Activated CD4-positive, alpha-beta memory T cell treated with anti-CD3 and anti-CD28 coated beads, Interleukin-2, amount 10 ng/mL, durations not matched to agents 7 days and 5 days (primary cell): Measurements from ENCODE around the gene RHBDF1. TPM values are rescaled to one million over a fixed set of nuclear protein-coding genes. Genes with fewer than 3 reads are reported as not detected.
A peak's percentile ranks its signal among the peaks of the same experiment; 100 is the strongest.

Source experiments
- CTCF ChIA-PET: fragments of 350-600 bp; sonication (Branson Sonifier 250); formaldehyde crosslinking; loops from one replicate; lab custom pipeline; 2021; ENCODE audit warnings: antibody characterized with exemption, inconsistent platforms; lab: Charles Lee
- POLR2A ChIA-PET: fragments of 350-600 bp; sonication (Branson Sonifier 250); formaldehyde crosslinking; loops from one replicate; lab custom pipeline; 2021; ENCODE audit warnings: antibody characterized with exemption; lab: Charles Lee
- DNase-seq: peaks from one replicate; pipeline ENCODE4 v3.0.0-alpha.2; 2020
- H3K27ac Mint-ChIP-seq: one replicate; pipeline ENCODE4 v1.8.0; 2021; ENCODE audit warnings: mild to moderate bottlenecking, mixed read lengths
- H3K27me3 Mint-ChIP-seq: one replicate; pipeline ENCODE4 v1.8.0; 2021; ENCODE audit warnings: mixed read lengths
- H3K36me3 Mint-ChIP-seq: one replicate; pipeline ENCODE4 v1.8.0; 2021; ENCODE audit warnings: low read depth, mixed read lengths
- H3K4me1 Mint-ChIP-seq: one replicate; pipeline ENCODE4 v1.8.0; 2021; ENCODE audit warnings: mixed read lengths
- H3K4me3 Mint-ChIP-seq: one replicate; pipeline ENCODE4 v1.8.0; 2021; ENCODE audit warnings: mild to moderate bottlenecking, mixed read lengths
- H3K9me3 Mint-ChIP-seq: one replicate; pipeline ENCODE4 v1.8.0; 2021; ENCODE audit warnings: mixed read lengths
- total RNA-seq, 2 experiments: library from RNA; stranded (reverse); gene quantifications; one replicate each; pipeline ENCODE4 v1.2.3, GENCODE V29; 2021

The RHBDF1 gene
- total RNA-seq, 2 experiments from 2014 or later: 0.18 to 0.23 TPM

DNA sequence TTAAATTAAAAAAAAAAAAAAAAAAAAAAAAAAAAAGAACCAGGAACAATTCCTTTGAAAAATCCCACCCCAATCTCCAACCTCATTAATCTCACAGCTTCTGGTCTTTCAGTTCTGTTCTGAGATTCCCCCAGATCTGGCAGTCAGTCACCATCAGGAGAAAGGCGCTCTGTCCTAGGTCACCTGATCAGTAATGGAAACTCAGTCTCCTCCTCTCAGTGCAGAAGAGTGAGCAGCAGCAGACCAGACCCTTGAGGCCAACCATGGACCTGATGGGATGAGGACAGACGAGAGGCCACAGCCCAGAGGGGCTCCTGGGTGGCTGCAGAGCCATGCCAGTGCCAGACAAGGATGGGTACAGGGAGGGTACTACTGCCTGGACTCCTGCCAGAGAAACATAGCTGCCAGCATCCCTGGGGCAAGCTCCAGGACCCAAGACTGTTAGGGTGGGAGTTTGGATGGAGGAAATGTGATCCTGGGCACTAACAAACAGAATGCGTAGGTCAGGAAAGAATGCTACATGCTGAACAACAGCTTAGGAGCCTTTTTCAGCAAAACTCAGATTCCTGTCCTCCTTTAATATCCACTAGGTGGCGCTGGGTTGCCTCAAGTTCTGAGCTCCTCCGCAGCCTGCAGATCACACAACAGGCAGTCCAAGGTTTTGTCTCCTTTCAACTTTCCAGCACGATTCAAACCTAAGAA lies 34.3 kb upstream of the RHBDF1 start:
- POLR2A ChIA-PET: interaction anchor here (0.6 to 1.7 kb wide), 5 partner anchors 10 to 103 kb away, joined by 3 to 7 read pairs (median 5); partner anchors contain the start of genes POLR3K and SNRNP25
- Mint-ChIP-seq H3K9me3 (no peaks in the 10 kb centered on the region), H3K27me3 (no peaks in the 10 kb centered on the region), H3K4me3 (no peak overlapping the region), H3K27ac (no peak overlapping the region), H3K4me1 (no peaks in the 10 kb centered on the region), H3K36me3 (peaks cover 8% of the 10 kb centered on the region)
- peak; percentile 58 for DNase-seq
- CTCF ChIA-PET: interaction anchor here (0.6 to 4.7 kb wide), 40 partner anchors 8 to 1822 kb away, joined by 3 to 50 read pairs (median 4); partner anchors contain the start of genes DECR2, HBQ1, MRPL28 and POLR3K

DNA sequence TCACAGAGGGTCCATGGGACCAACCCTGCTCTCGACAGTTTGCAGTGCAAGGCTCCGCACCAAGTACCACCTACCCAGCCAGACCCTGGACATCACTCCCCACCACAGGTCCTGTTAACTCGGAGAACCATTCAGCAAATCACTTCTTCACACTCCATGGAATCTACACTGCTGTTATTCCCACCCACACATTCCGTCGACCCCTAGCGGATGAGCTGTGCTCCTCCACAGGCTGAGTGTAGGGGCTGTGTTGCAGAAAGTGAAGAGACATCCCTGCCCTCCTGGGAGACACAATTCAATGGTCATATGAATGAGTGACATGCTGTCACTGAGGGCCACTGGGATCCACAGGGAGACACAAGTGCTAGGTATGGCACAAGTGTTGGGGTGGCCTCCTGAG lies 33.1 kb upstream of the RHBDF1 start:
- Mint-ChIP-seq H3K4me3 (no peak overlapping the region), H3K4me1 (no peaks in the 10 kb centered on the region), H3K27ac (no peak overlapping the region), H3K36me3 (peaks cover 6% of the 10 kb centered on the region), H3K27me3 (no peaks in the 10 kb centered on the region), H3K9me3 (no peaks in the 10 kb centered on the region)
- no peak for DNase-seq
- ChIA-PET POLR2A (no interaction called here), CTCF (interaction anchor here (1.0 to 4.7 kb wide), 6 partner anchors 10 to 257 kb away, joined by 3 to 50 read pairs (median 17); partner anchors contain the start of gene HBQ1)

DNA sequence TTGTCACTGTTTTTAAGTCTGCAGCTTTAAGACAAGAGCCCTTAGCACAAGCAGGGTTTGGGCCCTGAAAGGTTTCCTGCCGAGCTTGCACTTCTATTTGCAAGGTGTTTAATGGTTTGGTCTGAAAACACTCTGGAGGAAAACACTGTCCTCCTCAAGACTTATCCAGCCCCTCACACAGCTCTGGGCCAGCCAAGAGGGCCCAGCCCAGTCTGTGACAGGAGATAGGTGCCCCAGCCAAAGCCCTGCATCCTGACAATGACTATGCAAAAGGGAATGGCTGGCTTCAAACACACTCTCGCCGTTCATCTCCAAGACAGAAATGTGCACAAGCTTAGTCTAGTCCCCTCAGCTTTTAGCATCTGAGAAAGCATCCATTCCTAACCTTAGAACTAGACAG lies 32.5 kb upstream of the RHBDF1 start:
- ChIA-PET POLR2A (interaction anchor here (0.6 to 1.0 kb wide), 2 partner anchors 123 to 257 kb away, joined by 3 read pairs; no protein-coding TSS in a partner anchor), CTCF (interaction anchor here (0.6 to 4.7 kb wide), 7 partner anchors 9 to 257 kb away, joined by 3 to 50 read pairs (median 5); no protein-coding TSS in a partner anchor)
- H3K27ac Mint-ChIP-seq: no peak overlapping the region
- no peaks in the 10 kb centered on the region for H3K4me1 Mint-ChIP-seq
- no peaks in the 10 kb centered on the region for H3K27me3 Mint-ChIP-seq
- H3K9me3 Mint-ChIP-seq: no peaks in the 10 kb centered on the region
- H3K4me3 Mint-ChIP-seq: no peak overlapping the region
- H3K36me3 Mint-ChIP-seq: peaks cover 4% of the 10 kb centered on the region
- no peak for DNase-seq

GRCh38 chr16:104355-104754 lies 31.9 kb upstream of the RHBDF1 start:
- Mint-ChIP-seq H3K27me3 (no peaks in the 10 kb centered on the region), H3K36me3 (peaks cover 4% of the 10 kb centered on the region), H3K27ac (no peak overlapping the region), H3K4me1 (no peaks in the 10 kb centered on the region), H3K9me3 (no peaks in the 10 kb centered on the region), H3K4me3 (no peak overlapping the region)
- no peak for DNase-seq
- ChIA-PET POLR2A (interaction anchor here (0.6 to 1.0 kb wide), 2 partner anchors 124 to 258 kb away, joined by 3 read pairs; no protein-coding TSS in a partner anchor), CTCF (interaction anchor here (0.7 to 4.7 kb wide), 5 partner anchors 9 to 258 kb away, joined by 3 to 50 read pairs (median 5); no protein-coding TSS in a partner anchor)

- POLR2A ChIA-PET: no interaction called here
- Mint-ChIP-seq H3K27me3 (no peaks in the 10 kb centered on the region), H3K9me3 (no peaks in the 10 kb centered on the region), H3K36me3 (peaks cover 6% of the 10 kb centered on the region), H3K27ac (no peak overlapping the region), H3K4me3 (no peak overlapping the region), H3K4me1 (peaks cover 1% of the 10 kb centered on the region)
- DNase-seq: no peak
- CTCF ChIA-PET: interaction anchor here (0.7 kb wide), 1 partner anchor 37 kb away, joined by 3 read pairs; no protein-coding TSS in a partner anchor
These were observed 29.8 kb upstream of the RHBDF1 start for GRCh38 chr16:102060-102855.

- Mint-ChIP-seq H3K27ac (no peak overlapping the region), H3K4me1 (peaks cover 5% of the 10 kb centered on the region), H3K9me3 (no peaks in the 10 kb centered on the region), H3K36me3 (peaks cover 6% of the 10 kb centered on the region), H3K4me3 (no peak overlapping the region), H3K27me3 (no peaks in the 10 kb centered on the region)
- CTCF ChIA-PET: interaction anchor here (0.7 kb wide), 1 partner anchor 36 kb away, joined by 3 read pairs; no protein-coding TSS in a partner anchor
- POLR2A ChIA-PET: no interaction called here
- no peak for DNase-seq
These were observed 29.2 kb upstream of the RHBDF1 start for GRCh38 chr16:101586-101985.

DNA sequence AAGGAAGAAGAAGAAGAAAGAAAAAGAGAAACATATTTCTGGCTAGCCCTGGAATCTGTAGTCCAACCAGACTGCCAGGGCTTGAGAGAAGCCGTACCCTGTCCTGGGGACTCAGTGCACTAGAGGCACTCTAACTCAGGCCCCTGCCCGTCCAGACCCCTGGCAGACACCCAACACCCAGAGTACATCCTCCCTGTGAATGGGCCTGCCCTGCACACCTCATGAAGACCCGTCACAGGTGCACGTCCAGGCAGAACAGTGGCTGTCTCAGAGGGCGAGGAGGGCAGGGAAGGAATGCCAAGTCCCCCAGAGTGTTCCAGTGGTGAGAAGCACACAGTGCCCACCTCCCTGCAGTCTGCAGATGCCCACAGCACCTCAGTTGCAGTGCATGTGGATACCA lies 28.6 kb upstream of the RHBDF1 start:
- H3K9me3 Mint-ChIP-seq: no peaks in the 10 kb centered on the region
- CTCF ChIA-PET: interaction anchor here (7.8 kb wide), 1 partner anchor 35 kb away, joined by 194 read pairs; no protein-coding TSS in a partner anchor
- DNase-seq: no peak
- peaks cover 6% of the 10 kb centered on the region for H3K36me3 Mint-ChIP-seq
- no peaks in the 10 kb centered on the region for H3K27me3 Mint-ChIP-seq
- peaks cover 5% of the 10 kb centered on the region for H3K4me1 Mint-ChIP-seq
- H3K27ac Mint-ChIP-seq: no peak overlapping the region
- POLR2A ChIA-PET: no interaction called here
- H3K4me3 Mint-ChIP-seq: no peak overlapping the region

DNA sequence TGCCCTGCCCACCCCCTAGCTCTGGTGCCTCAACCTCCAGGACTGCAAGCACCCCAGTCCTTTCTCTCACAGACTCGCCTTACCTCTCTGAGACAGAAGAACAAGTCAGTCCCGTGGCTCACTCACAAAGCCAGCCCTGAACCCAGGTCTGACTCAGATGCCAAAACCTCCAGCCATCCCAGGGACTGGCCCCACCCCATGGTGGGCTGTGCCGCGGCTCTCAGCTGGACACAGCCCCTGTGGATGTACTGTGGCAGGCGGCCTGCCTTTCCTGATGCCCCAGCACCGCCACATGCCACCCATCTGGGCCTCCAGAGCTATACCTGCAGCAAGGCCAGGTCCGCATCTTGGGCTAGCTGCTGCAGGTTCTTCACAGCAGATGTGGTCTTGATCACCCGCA lies 25.4 kb upstream of the RHBDF1 start:
- ChIA-PET POLR2A (interaction anchor here (0.7 to 3.3 kb wide), 3 partner anchors 12 to 31 kb away, joined by 3 to 23 read pairs (median 3); no protein-coding TSS in a partner anchor), CTCF (interaction anchor here (0.8 to 7.8 kb wide), 6 partner anchors 8 to 258 kb away, joined by 3 to 194 read pairs (median 4); no protein-coding TSS in a partner anchor)
- H3K4me1 Mint-ChIP-seq: peaks cover 5% of the 10 kb centered on the region

GRCh38 chr16:96935-97381 lies 24.5 kb upstream of the RHBDF1 start:
- H3K36me3 Mint-ChIP-seq: peaks cover 9% of the 10 kb centered on the region
- ChIA-PET CTCF (interaction anchor here (0.6 to 7.8 kb wide), 28 partner anchors 9 to 1837 kb away, joined by 3 to 194 read pairs (median 4); partner anchors contain the start of genes LUC7L, POLR3K and SNRNP25), POLR2A (interaction anchor here (0.8 to 3.3 kb wide), 5 partner anchors 10 to 33 kb away, joined by 3 to 23 read pairs (median 4); no protein-coding TSS in a partner anchor)
- no peaks in the 10 kb centered on the region for H3K27me3 Mint-ChIP-seq
- no peak overlapping the region for H3K27ac Mint-ChIP-seq
- peak; percentile 92 for DNase-seq
- no peaks in the 10 kb centered on the region for H3K9me3 Mint-ChIP-seq
- H3K4me3 Mint-ChIP-seq: no peak overlapping the region
- peaks cover 5% of the 10 kb centered on the region for H3K4me1 Mint-ChIP-seq

More for the DNA sequence above, 25.4 kb upstream of the RHBDF1 start:
- no peak for DNase-seq
- Mint-ChIP-seq H3K36me3 (peaks cover 6% of the 10 kb centered on the region), H3K9me3 (no peaks in the 10 kb centered on the region), H3K4me3 (no peak overlapping the region), H3K27me3 (no peaks in the 10 kb centered on the region), H3K27ac (no peak overlapping the region)

DNA sequence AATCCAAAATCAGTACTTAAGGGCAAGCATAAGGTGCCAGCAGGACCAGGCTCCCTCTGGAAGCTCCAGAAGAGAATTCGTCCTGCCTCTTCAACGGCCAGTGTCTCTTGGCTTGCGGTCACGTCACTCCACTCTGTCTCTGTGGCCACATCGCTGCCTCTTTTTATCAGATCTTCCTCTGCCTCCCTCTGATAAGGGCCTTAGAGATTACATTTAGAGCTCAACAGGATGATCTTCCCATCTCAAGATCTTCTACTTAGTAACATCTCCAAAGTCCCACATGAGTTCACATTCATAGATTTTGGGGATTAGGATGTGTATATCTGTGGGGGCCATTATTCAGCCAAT lies 22.5 kb upstream of the RHBDF1 start:
- Mint-ChIP-seq H3K36me3 (peaks cover 17% of the 10 kb centered on the region), H3K27ac (no peak overlapping the region), H3K9me3 (no peaks in the 10 kb centered on the region), H3K4me3 (no peak overlapping the region), H3K27me3 (no peaks in the 10 kb centered on the region), H3K4me1 (peaks cover 5% of the 10 kb centered on the region)
- DNase-seq: no peak
- POLR2A ChIA-PET: interaction anchor here (1.6 to 3.3 kb wide), 2 partner anchors 24 to 28 kb away, joined by 3 to 23 read pairs; no protein-coding TSS in a partner anchor
- CTCF ChIA-PET: interaction anchor here (0.9 to 7.8 kb wide), 4 partner anchors 11 to 29 kb away, joined by 3 to 194 read pairs (median 28); no protein-coding TSS in a partner anchor

- ChIA-PET CTCF (interaction anchor here (0.8 to 7.8 kb wide), 3 partner anchors 8 to 26 kb away, joined by 4 to 194 read pairs (median 50); no protein-coding TSS in a partner anchor), POLR2A (interaction anchor here (0.6 to 1.2 kb wide), 2 partner anchors 7 to 56 kb away, joined by 3 to 5 read pairs; no protein-coding TSS in a partner anchor)
- Mint-ChIP-seq H3K4me3 (no peak overlapping the region), H3K27me3 (no peaks in the 10 kb centered on the region), H3K4me1 (peaks cover 5% of the 10 kb centered on the region), H3K27ac (no peak overlapping the region), H3K36me3 (peaks cover 12% of the 10 kb centered on the region), H3K9me3 (no peaks in the 10 kb centered on the region)
- DNase-seq: no peak
These were observed 20.3 kb upstream of the RHBDF1 start for GRCh38 chr16:92431-93339.
